ENCODE data around the gene PRSS8. TPM values are rescaled to one million over a fixed set of nuclear protein-coding genes. Genes with fewer than 3 reads are reported as not detected.
"Not testable (repeated sequence)": the region's sequence is repeated elsewhere in the genome, so short reads cannot be mapped to it uniquely, and the experiment has no call there.

PRSS8 gene
- total and polyA plus RNA-seq, 3 experiments from 2014 or later = not detected

DNA sequence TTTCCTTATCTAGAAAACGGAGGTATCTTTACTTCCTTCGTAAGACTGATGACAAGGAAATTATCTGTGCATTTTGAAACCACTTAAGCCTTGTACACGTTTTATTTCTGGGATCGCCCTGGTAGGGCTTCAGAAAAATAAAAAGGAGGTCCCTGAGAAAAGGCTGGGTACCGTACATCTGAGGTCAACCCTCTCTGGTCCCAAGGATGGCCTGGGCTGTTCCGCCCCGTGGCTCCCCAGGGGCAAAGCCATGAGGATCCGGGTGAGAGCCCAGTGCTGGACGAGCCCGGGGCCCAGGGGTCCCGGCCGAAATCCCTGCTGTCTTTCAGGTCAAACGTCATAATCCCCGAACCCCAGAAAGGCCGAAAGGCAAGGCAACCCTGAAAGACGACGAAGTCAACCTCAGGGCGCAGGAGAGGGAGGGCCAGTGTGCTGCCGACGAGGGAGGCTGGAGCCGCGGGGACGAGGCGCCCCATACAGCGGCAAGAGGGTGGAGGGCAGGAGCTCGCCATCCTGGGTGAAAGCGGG, 43.8 kb upstream of the PRSS8 start:
- Mint-ChIP-seq H3K4me3 (peak overlapping the region; percentile 90 to 100 (median 97)), H3K36me3 (peaks cover 7 to 40% (median 13%) of the 10 kb centered on the region in 3 donors), H3K4me1 (peaks cover 48 to 65% (median 53%) of the 10 kb centered on the region in 3 donors), H3K9me3 (peaks cover 0 to 3% (median 0%) of the 10 kb centered on the region in 5 donors), H3K27me3 (peaks cover 0 to 8% of the 10 kb centered on the region in 2 donors), H3K27ac (peak overlapping the region; percentile 69 to 100 (median 96))
- H3K4me3 ChIP-seq (ENCODE audit: low read length) = peak overlapping the region; percentile 85
- H3K27me3 ChIP-seq (ENCODE audit: insufficient read depth, low read length, poor library complexity, severe bottlenecking) = no peaks in the 10 kb centered on the region
- CTCF ChIA-PET = interaction anchor here (1.1 to 5.6 kb wide), 5 partner anchors 14 to 83 kb away, joined by 3 to 44 read pairs (median 4); no protein-coding TSS in a partner anchor
- H3K36me3 ChIP-seq (ENCODE audit: insufficient read depth, low read length) = peaks cover 25% of the 10 kb centered on the region
- no peak for DNase-seq
- peaks cover 58% of the 10 kb centered on the region for H3K4me1 ChIP-seq (ENCODE audit: insufficient read depth, low read length)
- H3K27ac ChIP-seq (ENCODE audit: low read depth, low read length) = peak overlapping the region; percentile 96
- no peaks in the 10 kb centered on the region for H3K9me3 ChIP-seq (ENCODE audit: low read length)
- POLR2A ChIA-PET = interaction anchor here (0.6 to 4.8 kb wide), 14 partner anchors 10 to 304 kb away, joined by 3 to 72 read pairs (median 6); partner anchors contain the start of genes ARMC5, KAT8, PYCARD and PYDC1

- H3K4me1 Mint-ChIP-seq = peaks cover 28 to 44% (median 31%) of the 10 kb centered on the region in 3 donors
- peak overlapping the region; percentile 71 to 88 (median 81) for H3K4me3 Mint-ChIP-seq
- H3K4me3 ChIP-seq (ENCODE audit: low read length) = peak overlapping the region; percentile 51
- peaks cover 0 to 19% (median 6%) of the 10 kb centered on the region in 3 donors for H3K36me3 Mint-ChIP-seq
- H3K9me3 Mint-ChIP-seq = peaks cover 0 to 3% (median 0%) of the 10 kb centered on the region in 5 donors
- no peaks in the 10 kb centered on the region for H3K27me3 ChIP-seq (ENCODE audit: insufficient read depth, low read length, poor library complexity, severe bottlenecking)
- H3K4me1 ChIP-seq (ENCODE audit: insufficient read depth, low read length) = peaks cover 38% of the 10 kb centered on the region
- peak; percentile 29 to 70 (median 55) for DNase-seq
- H3K36me3 ChIP-seq (ENCODE audit: insufficient read depth, low read length) = peaks cover 5% of the 10 kb centered on the region
- H3K27ac ChIP-seq (ENCODE audit: low read depth, low read length) = no peak overlapping the region
- H3K27me3 Mint-ChIP-seq = peaks cover 0 to 8% of the 10 kb centered on the region in 2 donors
- no peaks in the 10 kb centered on the region for H3K9me3 ChIP-seq (ENCODE audit: low read length)
- H3K27ac Mint-ChIP-seq = peak overlapping the region; percentile 52 to 90 (median 84)
- POLR2A ChIA-PET = interaction anchor here (0.6 to 4.8 kb wide), 7 partner anchors 19 to 938 kb away, joined by 3 to 72 read pairs (median 3); partner anchors contain the start of genes KAT8 and PYCARD
- CTCF ChIA-PET = interaction anchor here (0.9 to 5.6 kb wide), 6 partner anchors 10 to 692 kb away, joined by 3 to 44 read pairs (median 4); no protein-coding TSS in a partner anchor
Observed at GRCh38 chr16:31177136-31177535, 41.6 kb upstream of the PRSS8 start.

DNA sequence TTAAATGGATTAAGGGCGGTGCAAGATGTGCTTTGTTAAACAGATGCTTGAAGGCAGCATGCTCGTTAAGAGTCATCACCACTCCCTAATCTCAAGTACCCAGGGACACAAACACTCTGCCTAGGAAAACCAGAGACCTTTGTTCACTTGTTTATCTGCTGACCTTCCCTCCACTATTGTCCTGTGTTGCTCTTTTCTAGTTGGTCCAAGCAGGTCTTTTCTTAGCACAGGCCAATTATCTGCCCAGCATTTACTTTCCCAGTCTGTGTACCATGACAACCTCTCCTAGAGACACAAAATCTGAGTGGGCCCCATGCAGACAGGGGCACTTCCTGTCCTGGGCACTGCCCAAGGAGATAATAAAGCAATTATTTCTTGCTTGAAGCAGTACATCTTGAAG, 34.5 kb upstream of the PRSS8 start:
- POLR2A ChIA-PET, H3K27me3 Mint-ChIP-seq: not testable (repeated sequence)

GRCh38 chr16:31168848-31169247, 33.3 kb upstream of the PRSS8 start:
- Mint-ChIP-seq H3K36me3 (no peaks in the 10 kb centered on the region), H3K27me3 (no peaks in the 10 kb centered on the region), H3K27ac (no peak overlapping the region), H3K9me3 (no peaks in the 10 kb centered on the region), H3K4me3 (no peak overlapping the region), H3K4me1 (peaks cover 0 to 2% (median 0%) of the 10 kb centered on the region in 3 donors)
- ChIA-PET CTCF (no interaction called here), POLR2A (interaction anchor here (0.6 kb wide), 1 partner anchor 208 kb away, joined by 3 read pairs; no protein-coding TSS in a partner anchor)
- Histone ChIP-seq H3K27me3 (ENCODE audit: insufficient read depth, low read length, poor library complexity, severe bottlenecking) (no peaks in the 10 kb centered on the region), H3K4me1 (ENCODE audit: insufficient read depth, low read length) (no peaks in the 10 kb centered on the region), H3K9me3 (ENCODE audit: low read length) (no peaks in the 10 kb centered on the region), H3K36me3 (ENCODE audit: insufficient read depth, low read length) (no peaks in the 10 kb centered on the region), H3K27ac (ENCODE audit: low read depth, low read length) (no peak overlapping the region), H3K4me3 (ENCODE audit: low read length) (no peak overlapping the region)
- DNase-seq = no peak

More for the DNA sequence above, 34.5 kb upstream of the PRSS8 start:
- H3K27ac Mint-ChIP-seq = peak overlapping the region in 1 of 8 donors; percentile 90
- H3K36me3 Mint-ChIP-seq; CTCF ChIA-PET; H3K4me3 ChIP-seq (ENCODE audit: low read length); H3K27me3 ChIP-seq (ENCODE audit: insufficient read depth, low read length, poor library complexity, severe bottlenecking); H3K4me3 Mint-ChIP-seq; H3K4me1 ChIP-seq (ENCODE audit: insufficient read depth, low read length); H3K9me3 ChIP-seq (ENCODE audit: low read length); H3K27ac ChIP-seq (ENCODE audit: low read depth, low read length); H3K4me1 Mint-ChIP-seq; H3K9me3 Mint-ChIP-seq; H3K36me3 ChIP-seq (ENCODE audit: insufficient read depth, low read length); DNase-seq: not testable (repeated sequence)

GRCh38 chr16:31167315-31167714, 31.8 kb upstream of the PRSS8 start:
- no peaks in the 10 kb centered on the region for H3K27me3 ChIP-seq (ENCODE audit: insufficient read depth, low read length, poor library complexity, severe bottlenecking)
- POLR2A ChIA-PET = no interaction called here
- H3K4me1 Mint-ChIP-seq = peaks cover 0 to 2% (median 0%) of the 10 kb centered on the region in 3 donors
- no peak overlapping the region for H3K27ac Mint-ChIP-seq
- H3K9me3 ChIP-seq (ENCODE audit: low read length) = no peaks in the 10 kb centered on the region
- H3K27ac ChIP-seq (ENCODE audit: low read depth, low read length) = no peak overlapping the region
- H3K36me3 Mint-ChIP-seq = no peaks in the 10 kb centered on the region
- no peak overlapping the region for H3K4me3 Mint-ChIP-seq
- no peaks in the 10 kb centered on the region for H3K27me3 Mint-ChIP-seq
- H3K9me3 Mint-ChIP-seq = no peaks in the 10 kb centered on the region
- no peak overlapping the region for H3K4me3 ChIP-seq (ENCODE audit: low read length)
- CTCF ChIA-PET = interaction anchor here (1.1 kb wide), 1 partner anchor 183 kb away, joined by 3 read pairs; no protein-coding TSS in a partner anchor
- H3K4me1 ChIP-seq (ENCODE audit: insufficient read depth, low read length) = no peaks in the 10 kb centered on the region
- H3K36me3 ChIP-seq (ENCODE audit: insufficient read depth, low read length) = no peaks in the 10 kb centered on the region
- no peak for DNase-seq

- Histone ChIP-seq H3K27me3 (ENCODE audit: insufficient read depth, low read length, poor library complexity, severe bottlenecking) (no peaks in the 10 kb centered on the region), H3K9me3 (ENCODE audit: low read length) (no peaks in the 10 kb centered on the region), H3K27ac (ENCODE audit: low read depth, low read length) (no peak overlapping the region), H3K36me3 (ENCODE audit: insufficient read depth, low read length) (no peaks in the 10 kb centered on the region), H3K4me3 (ENCODE audit: low read length) (no peak overlapping the region), H3K4me1 (ENCODE audit: insufficient read depth, low read length) (peaks cover 6% of the 10 kb centered on the region)
- peaks cover 0 to 2% of the 10 kb centered on the region in 2 donors for H3K27me3 Mint-ChIP-seq
- ChIA-PET POLR2A (interaction anchor here (0.5 to 0.7 kb wide), 2 partner anchors 9 to 120 kb away, joined by 3 to 4 read pairs; no protein-coding TSS in a partner anchor), CTCF (interaction anchor here (1.6 to 6.6 kb wide), 3 partner anchors 9 to 21 kb away, joined by 3 to 30 read pairs (median 22); partner anchors contain the start of gene FUS)
- H3K4me1 Mint-ChIP-seq = peaks cover 4 to 8% (median 6%) of the 10 kb centered on the region in 3 donors
- H3K9me3 Mint-ChIP-seq = no peaks in the 10 kb centered on the region
- H3K36me3 Mint-ChIP-seq = no peaks in the 10 kb centered on the region
- H3K27ac Mint-ChIP-seq = no peak overlapping the region
- peak overlapping the region in 2 of 7 donors; percentile 32 to 55 for H3K4me3 Mint-ChIP-seq
- DNase-seq = no peak
Observed at GRCh38 chr16:31157136-31157535, 21.6 kb upstream of the PRSS8 start.

DNA sequence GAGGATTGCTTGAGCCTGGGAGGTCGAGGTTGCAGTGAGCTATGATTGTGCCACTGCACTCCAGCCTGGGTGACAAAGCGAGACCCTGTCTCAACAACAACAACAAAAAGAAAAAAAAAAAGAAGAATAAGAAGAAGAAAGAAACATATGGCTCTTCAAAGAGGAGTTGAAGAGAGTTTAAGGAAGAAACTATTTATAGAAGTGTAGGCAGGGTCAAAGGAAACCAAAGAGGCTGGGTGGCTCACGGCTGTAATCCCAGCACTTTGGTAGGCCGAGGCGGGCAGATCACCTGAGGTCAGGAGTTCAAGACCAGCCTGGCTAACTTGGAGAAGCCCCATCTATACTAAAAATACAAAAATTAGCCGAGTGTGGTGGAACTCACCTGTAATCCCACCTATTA, 15.4 kb upstream of the PRSS8 start:
- H3K9me3 ChIP-seq (ENCODE audit: low read length); H3K4me3 Mint-ChIP-seq; DNase-seq; H3K9me3 Mint-ChIP-seq; H3K27me3 ChIP-seq (ENCODE audit: insufficient read depth, low read length, poor library complexity, severe bottlenecking); H3K27ac ChIP-seq (ENCODE audit: low read depth, low read length); H3K4me1 ChIP-seq (ENCODE audit: insufficient read depth, low read length); H3K27me3 Mint-ChIP-seq; H3K4me1 Mint-ChIP-seq; H3K27ac Mint-ChIP-seq; H3K36me3 ChIP-seq (ENCODE audit: insufficient read depth, low read length); H3K36me3 Mint-ChIP-seq; H3K4me3 ChIP-seq (ENCODE audit: low read length): not testable (repeated sequence)
- ChIA-PET POLR2A (interaction anchor here (0.6 kb wide), 1 partner anchor 20 kb away, joined by 4 read pairs; no protein-coding TSS in a partner anchor), CTCF (interaction anchor here (2.4 kb wide), 1 partner anchor 9 kb away, joined by 12 read pairs; no protein-coding TSS in a partner anchor)
